Loucy (cell line): ENCODE data around the gene FAM229A.

Experiments
- H2AFZ ChIP-seq: fragments of 200-600 bp; sonication (generic); 2 replicates; pipeline ENCODE4 v1.6.0; 2016; ENCODE audit warnings: antibody characterized with exemption, mild to moderate bottlenecking, low read length, moderate library complexity
- H3F3A ChIP-seq: fragments of 200-600 bp; 2 replicates; pipeline ENCODE4 v1.6.0; 2016; ENCODE audit warnings: antibody characterized with exemption, low read depth, mild to moderate bottlenecking
- H3K27me3 ChIP-seq: fragments of 200-600 bp; sonication (generic); 2 replicates; pipeline ENCODE4 v1.6.1; 2014; ENCODE audit warnings: low read length, mild to moderate bottlenecking; ENCODE audit not compliant: insufficient read depth, poor library complexity, severe bottlenecking
- H3K36me3 ChIP-seq: fragments of 200-600 bp; sonication (generic); 2 replicates; pipeline ENCODE4 v1.6.1; 2016; ENCODE audit warnings: low read length; ENCODE audit not compliant: insufficient read depth
- H3K4me1 ChIP-seq: fragments of 200-600 bp; sonication (generic); 2 replicates; pipeline ENCODE4 v1.5.1; 2014; ENCODE audit warnings: low read length, mild to moderate bottlenecking; ENCODE audit not compliant: insufficient read depth, poor library complexity, severe bottlenecking
- H3K4me2 ChIP-seq: fragments of 200-600 bp; sonication (generic); 2 replicates; pipeline ENCODE4 v1.6.0; 2014; ENCODE audit warnings: antibody characterized with exemption, low read length, low read depth, mild to moderate bottlenecking; ENCODE audit not compliant: poor library complexity, severe bottlenecking
- H3K4me3 ChIP-seq: fragments of 200-600 bp; sonication (generic); 2 replicates; pipeline ENCODE4 v1.5.1; 2014; ENCODE audit warnings: low read length, mild to moderate bottlenecking, mixed read lengths; ENCODE audit not compliant: poor library complexity, severe bottlenecking
- H3K79me2 ChIP-seq: fragments of 200-600 bp; sonication (generic); 2 replicates; pipeline ENCODE4 v1.6.1; 2014; ENCODE audit warnings: low read length; ENCODE audit not compliant: insufficient read depth
- H3K9ac ChIP-seq: fragments of 200-600 bp; sonication (generic); 2 replicates; pipeline ENCODE4 v1.6.0; 2014; ENCODE audit warnings: mild to moderate bottlenecking, low read depth, low read length, moderate library complexity; ENCODE audit not compliant: poor library complexity, severe bottlenecking
- H3K9me2 ChIP-seq: fragments of 200-600 bp; sonication (generic); replicated peaks from 2 replicates; pipeline ENCODE4 v1.6.1; 2016; ENCODE audit warnings: low read depth, low read length, mixed read lengths
- H3K9me3 ChIP-seq: fragments of 200-600 bp; sonication (generic); 2 replicates; pipeline ENCODE4 v1.6.1; 2014; ENCODE audit warnings: mild to moderate bottlenecking, antibody characterized with exemption, low read length, low read depth; ENCODE audit not compliant: insufficient read depth
- H4K20me1 ChIP-seq: fragments of 200-600 bp; sonication (generic); 2 replicates; pipeline ENCODE4 v1.6.0; 2014; ENCODE audit warnings: antibody characterized with exemption, low read length, mild to moderate bottlenecking; ENCODE audit not compliant: insufficient read depth, poor library complexity, severe bottlenecking
- CTCF ChIP-seq: fragments of 200-600 bp; sonication (generic); conservative IDR thresholded peaks from 2 replicates; pipeline ENCODE4 v1.5.1; 2014; ENCODE audit warnings: mild to moderate bottlenecking, antibody characterized with exemption, low read length
- EZH2phosphoT487 ChIP-seq: fragments of 200-600 bp; IDR thresholded peaks from 2 replicates; pipeline ENCODE4 v1.6.1; 2018; ENCODE audit warnings: antibody characterized with exemption, mild to moderate bottlenecking, moderate library complexity, borderline replicate concordance

FAM229A gene

DNA sequence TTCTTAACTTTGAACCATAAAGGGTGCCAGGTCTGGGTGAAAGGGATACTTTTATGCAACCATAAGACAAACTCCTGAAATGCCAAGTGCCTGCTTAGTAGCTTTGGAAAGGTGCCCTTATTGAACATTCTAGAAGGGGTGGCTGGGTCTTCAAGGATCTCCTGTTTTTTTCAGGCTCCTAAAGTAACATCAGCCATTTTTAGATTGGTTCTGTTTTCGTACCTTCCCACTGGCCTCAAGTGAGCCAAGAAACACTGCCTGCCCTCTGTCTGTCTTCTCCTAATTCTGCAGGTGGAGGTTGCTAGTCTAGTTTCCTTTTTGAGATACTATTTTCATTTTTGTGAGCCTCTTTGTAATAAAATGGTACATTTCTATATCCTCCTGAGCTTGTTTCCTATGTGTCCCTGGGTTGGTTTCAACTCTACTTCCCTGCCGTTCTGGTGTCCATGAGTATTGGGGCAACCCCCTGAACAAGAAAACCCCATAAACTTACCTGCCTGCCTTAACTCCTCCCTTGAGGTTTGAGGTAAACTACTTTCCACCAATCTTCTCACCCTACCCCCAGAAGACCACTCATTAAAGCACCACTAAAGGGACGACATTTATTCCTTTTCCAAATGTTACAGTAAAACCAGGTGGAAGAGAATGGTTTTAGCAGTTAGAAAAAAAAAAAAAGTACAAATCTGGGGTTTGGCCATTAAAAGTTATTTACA lies 28.9 kb downstream of the FAM229A start:
- Histone ChIP-seq H3K9me2 (no peaks in the 10 kb centered on the region), H4K20me1 (peaks cover 49% of the 10 kb centered on the region), H3K27me3 (no peaks in the 10 kb centered on the region), H3K4me2 (peak overlapping the region; percentile 75), H2AFZ (no peak overlapping the region), H3K4me1 (peaks cover 27% of the 10 kb centered on the region), H3K9ac (peak overlapping the region; percentile 75), H3K4me3 (peak overlapping the region; percentile 78), H3K79me2 (peaks cover 38% of the 10 kb centered on the region), H3K9me3 (no peaks in the 10 kb centered on the region), H3K36me3 (peaks cover 58% of the 10 kb centered on the region; the same call in 1 of the 2 replicates), H3F3A (no peaks in the 10 kb centered on the region; the same call in 1 of the 2 replicates)
- TF ChIP-seq CTCF (no peak), EZH2phosphoT487 (no peak)

- no peak for TF ChIP-seq CTCF
- TF ChIP-seq EZH2phosphoT487, result no peak
- H3K9ac ChIP-seq, result no peak overlapping the region
- no peak overlapping the region for H2AFZ ChIP-seq
- peak overlapping the region; percentile 32 for H3K4me2 ChIP-seq
- H3K9me2 ChIP-seq, result no peaks in the 10 kb centered on the region
- no peaks in the 10 kb centered on the region for H3K27me3 ChIP-seq
- no peak overlapping the region for H3K4me3 ChIP-seq
- H4K20me1 ChIP-seq, result peaks cover 49% of the 10 kb centered on the region
- no peaks in the 10 kb centered on the region for H3K9me3 ChIP-seq
- H3K79me2 ChIP-seq, result peaks cover 38% of the 10 kb centered on the region
- peaks cover 67% of the 10 kb centered on the region; the same call in 1 of the 2 replicates for H3K36me3 ChIP-seq
- peaks cover 24% of the 10 kb centered on the region for H3K4me1 ChIP-seq
- no peaks in the 10 kb centered on the region; the same call in 1 of the 2 replicates for H3F3A ChIP-seq
Measured at GRCh38 chr1:32332290-32333079, 29.8 kb downstream of the FAM229A start.

- H4K20me1 ChIP-seq, result peaks cover 46% of the 10 kb centered on the region
- H3K36me3 ChIP-seq, result peaks cover 76% of the 10 kb centered on the region; the same call in 1 of the 2 replicates
- no peak overlapping the region for H3K4me3 ChIP-seq
- H3K79me2 ChIP-seq, result peaks cover 38% of the 10 kb centered on the region
- no peak overlapping the region for H3K4me2 ChIP-seq
- H3K9ac ChIP-seq, result no peak overlapping the region
- no peaks in the 10 kb centered on the region; the same call in 1 of the 2 replicates for H3F3A ChIP-seq
- peaks cover 19% of the 10 kb centered on the region for H3K4me1 ChIP-seq
- TF ChIP-seq CTCF (no peak), EZH2phosphoT487 (no peak)
- no peaks in the 10 kb centered on the region for H3K27me3 ChIP-seq
- no peak overlapping the region for H2AFZ ChIP-seq
- H3K9me2 ChIP-seq, result no peaks in the 10 kb centered on the region
- no peaks in the 10 kb centered on the region for H3K9me3 ChIP-seq
Measured at GRCh38 chr1:32331549-32331948, 30.7 kb downstream of the FAM229A start.
